Activated CD4-positive, alpha-beta T cell treated with anti-CD3 and anti-CD28 coated beads, Interleukin-2, Interleukin-4, amounts not matched to agents 100 ng/mL and 50 ng/mL, durations not matched to agents 16 hours and 8 hours (primary cell): ENCODE results near the gene OSM.
"Not testable (repeated sequence)": the region's sequence is repeated elsewhere in the genome, so short reads cannot be mapped to it uniquely, and the experiment has no call there.

Experiments
- DNase-seq: peaks from one replicate; pipeline ENCODE4 v3.0.0-alpha.2; 2020; ENCODE audit warnings: low spot score

The OSM gene

DNA sequence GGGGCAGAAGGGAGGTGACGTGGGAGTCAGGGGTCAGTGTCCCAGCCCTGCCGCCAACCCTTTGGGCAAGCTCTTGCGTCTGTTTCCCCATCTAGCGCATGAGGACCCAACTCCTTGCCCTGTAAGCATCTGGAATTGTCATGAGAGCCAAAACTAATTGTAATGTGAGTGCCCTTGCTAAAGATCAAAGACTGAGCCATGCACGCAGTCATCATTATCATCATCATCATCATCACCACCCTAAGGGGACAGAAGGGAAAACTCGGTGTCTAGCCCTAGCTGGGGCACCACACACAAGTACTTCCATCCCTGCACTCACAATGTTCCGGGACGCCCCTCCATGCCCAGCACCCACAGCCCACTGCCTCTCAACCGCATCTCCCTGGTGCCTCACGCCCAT lies 22.6 kb downstream of the OSM start:
- peak; percentile 32 for DNase-seq

DNA sequence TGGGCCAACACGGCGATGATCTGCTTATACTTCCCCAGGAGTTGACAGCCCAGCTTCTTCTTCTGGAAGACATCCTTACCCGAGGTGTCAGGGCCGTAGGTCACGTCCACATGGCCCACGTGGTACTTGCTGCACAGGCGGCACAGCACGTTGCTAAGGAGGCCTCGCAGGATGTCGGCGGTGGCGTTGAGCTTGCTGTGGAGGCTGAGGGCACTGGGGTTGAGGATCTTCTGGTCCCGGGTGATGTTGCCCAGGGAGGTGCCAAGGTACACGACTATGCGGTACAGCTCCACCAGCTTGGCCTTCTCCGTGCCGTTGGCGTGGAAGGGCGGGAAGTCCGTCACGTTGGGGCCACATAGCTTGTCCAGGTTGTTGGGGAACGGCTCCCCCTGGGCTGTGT lies 23.0 kb downstream of the OSM start:
- DNase-seq = peak; percentile 53

DNA sequence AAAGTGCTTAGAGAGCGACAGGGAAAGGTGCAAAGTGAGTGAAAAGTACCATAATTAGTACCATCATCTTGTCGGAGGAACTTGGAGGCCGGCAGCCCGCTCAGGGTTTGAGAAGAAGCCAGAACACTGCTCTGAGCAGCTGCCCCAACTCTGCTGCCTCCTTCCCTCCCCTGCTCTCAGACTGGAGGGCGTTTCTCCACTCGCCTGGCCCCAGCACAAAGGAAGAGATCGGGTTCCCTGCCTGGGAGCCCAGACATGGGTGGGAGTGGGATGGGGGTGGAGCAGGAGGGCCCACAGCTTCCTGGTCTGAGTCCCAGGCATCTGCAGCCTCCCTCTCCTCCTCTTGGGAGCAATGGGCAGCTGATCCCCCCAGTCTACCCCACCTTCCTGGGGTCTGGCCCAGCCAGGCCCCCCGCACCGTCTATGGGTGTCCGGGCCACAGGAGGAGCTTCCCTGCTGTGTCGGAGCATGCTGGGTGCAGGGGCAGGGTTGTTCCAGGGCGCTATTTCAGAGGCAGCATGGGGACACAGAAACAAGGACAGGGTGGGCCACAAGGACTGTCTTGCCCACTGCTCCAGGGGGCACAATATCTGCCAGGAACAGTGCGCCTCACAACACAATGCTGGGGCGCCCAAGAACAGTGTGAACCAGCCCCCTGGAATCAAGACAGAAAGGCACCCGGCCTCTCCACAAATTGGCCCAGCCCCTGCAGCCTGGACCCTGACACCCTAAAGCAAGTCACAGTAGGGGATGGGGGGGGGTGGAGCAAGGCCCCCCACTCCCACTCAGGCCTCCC lies 24.9 kb downstream of the OSM start:
- no peak for DNase-seq

DNA sequence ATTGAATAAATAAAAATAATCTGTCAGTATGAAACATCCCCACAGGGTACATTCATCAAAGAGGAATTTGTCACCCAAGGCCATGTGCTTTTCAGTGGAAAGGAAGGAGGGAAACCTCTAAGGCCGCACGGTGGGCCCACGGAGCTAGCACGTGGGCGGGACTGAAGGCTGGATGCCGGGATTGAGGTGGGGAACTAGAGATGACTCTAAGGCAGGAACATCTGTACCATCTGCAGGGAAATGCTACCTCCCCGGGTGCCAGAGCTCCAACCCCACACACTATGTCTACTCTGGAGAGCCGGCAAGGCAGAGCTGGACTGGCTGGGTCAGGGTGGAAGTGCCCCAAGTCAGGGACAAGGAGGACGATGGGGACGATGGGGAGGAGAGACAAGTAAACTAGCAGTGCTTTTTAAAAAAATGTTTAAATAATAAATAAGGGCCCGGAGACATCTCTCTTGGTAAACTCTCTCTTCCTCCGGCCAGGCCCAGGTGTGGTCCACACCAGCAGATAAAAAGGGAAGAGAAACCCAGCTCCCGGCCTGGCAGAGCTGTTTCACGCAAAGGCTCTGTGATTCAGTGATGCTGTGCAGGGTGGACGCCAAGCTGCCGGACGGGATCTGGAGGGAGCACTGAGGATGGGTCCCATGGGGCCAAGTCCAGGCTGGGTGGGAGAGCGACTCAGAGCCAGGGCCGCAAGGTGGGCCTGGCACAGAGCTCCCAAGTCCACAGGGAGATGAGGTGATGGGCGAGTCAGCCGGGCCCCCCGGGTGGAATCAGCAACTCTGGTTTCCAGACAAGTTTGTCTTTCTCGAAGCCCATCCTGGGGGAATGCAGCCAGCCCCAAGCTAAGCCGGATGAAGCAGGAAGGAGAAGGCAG lies 25.9 kb downstream of the OSM start:
- DNase-seq = no peak

DNA sequence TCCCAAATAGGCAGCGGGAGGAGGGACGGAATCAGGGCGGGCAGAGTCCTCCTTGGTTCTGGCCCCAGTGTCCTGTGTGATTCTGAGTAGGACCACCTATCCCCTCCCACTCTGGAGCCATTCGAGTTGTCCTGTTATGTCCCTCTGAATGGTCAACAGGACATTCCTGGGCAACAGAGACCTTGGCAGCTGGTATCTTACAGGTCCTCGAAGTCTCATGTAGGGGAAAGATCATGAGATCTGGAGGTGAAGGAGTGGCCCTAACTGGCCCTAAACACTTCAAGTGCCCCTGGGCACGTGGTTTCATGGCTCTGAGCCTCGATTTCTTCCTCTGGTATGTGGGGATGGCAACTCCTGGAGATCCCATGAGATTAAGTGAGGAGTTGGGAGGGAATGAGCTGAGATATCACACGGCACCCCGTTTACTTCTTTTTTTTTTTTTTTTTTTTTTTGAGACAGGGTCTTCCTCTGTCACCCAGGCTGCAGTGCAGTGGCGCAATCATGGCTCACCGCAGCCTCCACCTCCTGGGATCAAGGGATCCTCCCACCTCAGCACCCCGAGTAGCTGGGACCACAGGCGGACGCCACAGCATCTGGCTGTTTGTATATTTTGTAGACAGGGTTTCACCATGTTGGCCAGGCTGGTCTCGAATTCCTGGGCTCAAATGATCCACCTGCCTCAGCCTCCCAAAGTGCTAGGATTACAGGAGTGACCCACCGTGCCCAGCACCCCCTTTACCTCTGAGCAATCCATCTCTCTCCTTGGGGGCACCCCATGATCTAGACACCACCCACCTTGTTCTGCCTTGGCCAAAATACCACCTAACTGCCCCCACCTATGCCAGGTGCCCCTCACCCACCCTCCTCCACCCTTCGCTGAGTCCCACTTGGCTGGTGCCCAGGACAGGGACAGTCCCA lies 26.9 kb downstream of the OSM start:
- DNase-seq = peak; percentile 39

DNA sequence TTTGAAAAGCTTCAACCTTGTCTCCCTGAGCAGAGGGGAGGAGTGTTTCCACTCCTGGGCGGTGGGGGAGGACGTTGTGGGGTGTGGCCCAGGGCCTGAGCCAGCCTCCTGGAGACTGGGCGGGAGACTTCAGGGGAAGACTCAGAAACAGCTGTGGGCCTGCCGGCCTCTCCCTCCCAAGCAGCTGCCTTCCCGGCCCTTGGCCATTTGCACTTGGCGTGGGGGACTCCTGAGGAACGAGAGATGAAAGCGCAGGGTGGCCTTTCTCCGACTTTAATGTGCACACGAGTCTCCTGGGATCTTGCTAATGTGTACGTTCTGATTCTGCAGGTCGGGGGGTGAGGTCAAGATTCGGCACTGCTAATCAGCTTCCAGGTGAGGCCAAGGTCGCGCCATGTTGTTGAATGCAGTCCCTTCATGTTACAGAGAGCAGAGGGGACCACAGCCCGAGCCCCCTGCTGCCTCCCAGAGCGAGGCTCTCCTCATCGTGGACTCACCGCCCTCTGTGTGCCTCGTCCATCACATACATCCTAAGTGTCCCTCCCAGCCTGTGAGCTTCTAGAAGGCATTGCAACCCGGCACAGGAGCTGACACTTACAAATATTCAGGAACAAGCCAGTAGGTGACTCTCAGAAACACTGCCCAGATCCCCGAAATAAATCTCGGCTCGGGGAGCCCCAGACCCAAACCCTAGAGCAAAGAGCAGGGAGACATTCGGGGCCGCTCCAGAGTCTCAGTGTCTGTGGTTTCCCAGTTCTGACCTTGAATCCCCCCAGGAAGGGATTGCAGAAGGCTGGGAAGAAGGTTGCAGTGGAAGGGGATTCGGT lies 27.8 kb downstream of the OSM start:
- peak; percentile 31 for DNase-seq

DNA sequence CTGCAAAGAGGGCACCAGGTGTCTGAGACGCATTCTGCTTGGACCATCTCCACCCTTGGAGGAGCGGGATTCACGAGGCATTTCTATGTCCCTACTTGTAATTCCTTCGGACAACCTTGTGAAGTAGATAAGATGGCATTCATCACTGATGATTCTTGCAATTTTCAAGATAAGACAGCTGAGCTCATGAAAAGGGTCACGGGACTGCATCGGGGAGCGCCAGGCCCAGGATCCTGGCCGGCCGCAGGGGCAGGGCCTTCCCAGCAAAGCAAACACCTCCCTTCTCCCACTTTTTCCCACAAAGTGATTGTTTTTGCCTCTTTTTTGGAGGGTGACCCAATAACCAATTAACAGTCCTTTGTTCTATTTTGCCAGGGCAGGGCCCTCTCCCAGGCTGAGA lies 28.5 kb downstream of the OSM start:
- no peak for DNase-seq

DNA sequence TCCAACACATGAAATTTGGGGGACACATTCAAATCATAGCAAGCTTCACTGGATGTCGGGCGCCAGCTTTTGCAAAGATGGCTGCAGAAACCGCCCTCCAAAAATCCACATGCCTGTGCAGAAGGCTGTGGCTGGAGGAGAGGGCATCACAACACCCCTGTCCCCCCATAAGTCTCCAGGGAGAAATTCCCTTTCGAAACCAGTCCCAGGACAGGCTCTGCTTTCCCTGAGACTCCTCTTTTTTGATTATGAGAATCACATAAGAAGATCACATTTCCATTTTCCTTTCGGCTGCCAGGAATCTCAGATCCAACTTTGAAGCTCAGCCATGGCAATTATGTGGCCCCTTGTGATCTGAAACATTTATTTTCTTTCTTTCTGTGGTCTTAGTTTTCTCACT lies 29.8 kb downstream of the OSM start:
- DNase-seq = no peak

DNA sequence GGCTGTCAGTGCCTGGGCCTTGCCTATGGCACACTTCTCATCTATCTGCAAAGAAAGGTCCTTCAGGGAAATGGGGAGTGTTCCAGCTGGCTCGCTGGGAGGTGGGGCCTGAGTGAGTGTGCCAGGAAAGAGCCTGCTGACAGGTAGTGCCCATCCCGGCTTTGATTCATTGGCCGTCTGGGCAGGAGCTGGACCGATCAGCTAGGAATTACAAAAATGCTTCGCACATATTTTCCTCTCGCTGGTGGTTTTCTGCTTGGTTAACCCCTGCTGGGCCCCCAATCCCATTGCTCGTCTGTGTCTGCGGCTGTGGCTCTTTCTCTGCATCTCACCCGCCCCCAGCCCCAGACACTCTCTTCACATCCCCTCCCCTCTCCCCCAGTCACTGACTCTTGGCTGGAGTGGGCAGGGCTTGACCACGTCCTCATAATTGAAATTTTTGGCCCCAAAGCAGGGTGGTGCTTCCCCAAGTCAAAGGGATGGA lies 30.9 kb downstream of the OSM start:
- no peak for DNase-seq

DNA sequence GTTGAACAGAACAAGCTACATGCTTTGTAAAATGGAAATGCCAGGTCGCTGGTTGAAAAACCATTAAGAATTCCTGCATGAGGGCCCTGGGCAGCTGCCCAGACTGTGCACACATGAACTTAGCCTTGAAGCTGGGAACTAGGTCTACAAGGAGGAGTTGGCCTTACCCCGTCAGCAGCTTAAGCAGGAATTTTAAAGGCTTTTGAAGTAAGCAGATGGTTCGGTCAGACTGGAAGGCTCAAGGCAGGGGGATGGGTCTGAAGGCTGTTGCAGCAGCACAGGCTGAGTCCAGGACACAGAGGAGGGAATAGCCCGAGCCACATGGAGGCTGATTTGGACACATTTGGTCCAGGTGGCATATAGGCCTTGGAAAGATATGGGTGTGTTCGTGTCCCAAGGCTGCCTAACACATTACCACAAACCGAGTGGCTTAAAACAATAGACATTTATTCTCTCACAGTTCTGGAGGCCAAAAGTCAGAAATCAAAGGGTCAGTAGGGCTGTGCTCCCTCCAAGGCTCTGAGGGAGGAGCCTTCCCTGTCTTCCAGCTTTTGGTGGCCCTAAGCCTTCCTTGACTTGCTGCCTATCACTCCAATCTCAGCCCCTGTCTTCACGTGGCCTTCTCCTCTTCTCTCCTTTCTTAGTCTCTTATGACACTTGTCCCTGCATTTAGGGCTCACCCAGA lies 31.7 kb downstream of the OSM start:
- no peak for DNase-seq

DNA sequence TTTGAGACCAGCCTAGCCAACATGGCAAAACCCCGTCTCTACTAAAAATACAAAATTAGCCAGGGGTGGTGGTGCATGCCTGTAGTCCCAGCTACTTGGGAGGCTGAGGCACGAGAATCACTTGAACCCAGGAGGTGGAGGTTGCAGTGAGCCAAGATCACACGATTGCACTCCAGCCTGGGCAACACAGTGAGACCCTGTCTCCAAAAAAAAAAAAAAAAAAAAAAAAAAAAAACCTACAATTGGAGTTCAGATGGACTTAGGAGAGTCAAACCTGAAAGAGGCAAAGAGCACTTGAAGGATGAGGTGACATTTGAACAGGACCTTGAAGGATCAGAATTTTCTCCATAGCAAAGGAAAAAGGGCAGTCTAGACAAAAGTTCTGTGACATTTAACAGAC lies 32.3 kb downstream of the OSM start:
- DNase-seq = not testable (repeated sequence)

DNA sequence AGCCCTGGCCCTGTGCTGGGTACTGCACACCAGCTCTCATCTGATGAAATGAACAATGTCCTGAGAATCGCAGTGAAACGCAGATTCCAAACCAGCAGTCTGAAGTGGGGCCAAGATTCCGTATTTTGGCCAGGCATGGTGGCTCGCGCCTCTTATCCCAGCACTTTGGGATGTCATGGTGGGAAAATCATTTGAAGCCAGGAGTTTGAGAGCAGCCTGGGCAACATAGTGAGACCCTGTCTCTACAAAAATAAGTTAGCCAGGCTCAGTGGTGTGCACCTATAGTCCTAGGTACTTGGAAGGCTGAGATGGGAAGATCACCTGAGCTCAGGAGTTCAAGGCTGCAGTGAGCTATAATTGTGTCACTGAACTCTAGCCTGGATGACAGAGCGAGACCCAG lies 33.1 kb downstream of the OSM start:
- no peak for DNase-seq

DNA sequence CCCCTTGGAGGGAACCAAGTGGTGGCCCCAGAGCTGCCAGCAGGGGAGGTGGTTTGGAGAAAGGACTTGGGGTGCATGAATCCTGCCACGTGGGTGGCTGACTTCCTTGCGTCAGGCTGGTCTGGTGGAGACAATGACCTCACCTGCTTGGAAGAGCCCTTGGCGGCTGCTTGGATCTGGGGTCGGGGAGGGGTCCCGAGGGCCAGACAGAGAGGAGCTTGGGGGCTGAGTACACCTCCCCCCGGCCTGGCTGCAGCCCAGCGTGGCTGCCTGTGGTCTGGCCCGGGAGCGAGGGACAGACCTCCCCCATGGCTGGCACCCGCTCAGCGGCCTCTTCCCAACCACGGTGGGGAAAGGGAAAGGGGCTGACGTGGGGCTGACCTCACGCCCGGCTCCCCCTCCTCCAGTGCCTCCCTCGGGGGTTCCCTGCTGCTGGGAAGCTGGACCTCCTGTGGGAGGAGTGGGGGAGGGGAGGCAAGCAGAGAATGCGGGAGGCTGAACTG lies 33.9 kb downstream of the OSM start:
- DNase-seq = no peak

DNA sequence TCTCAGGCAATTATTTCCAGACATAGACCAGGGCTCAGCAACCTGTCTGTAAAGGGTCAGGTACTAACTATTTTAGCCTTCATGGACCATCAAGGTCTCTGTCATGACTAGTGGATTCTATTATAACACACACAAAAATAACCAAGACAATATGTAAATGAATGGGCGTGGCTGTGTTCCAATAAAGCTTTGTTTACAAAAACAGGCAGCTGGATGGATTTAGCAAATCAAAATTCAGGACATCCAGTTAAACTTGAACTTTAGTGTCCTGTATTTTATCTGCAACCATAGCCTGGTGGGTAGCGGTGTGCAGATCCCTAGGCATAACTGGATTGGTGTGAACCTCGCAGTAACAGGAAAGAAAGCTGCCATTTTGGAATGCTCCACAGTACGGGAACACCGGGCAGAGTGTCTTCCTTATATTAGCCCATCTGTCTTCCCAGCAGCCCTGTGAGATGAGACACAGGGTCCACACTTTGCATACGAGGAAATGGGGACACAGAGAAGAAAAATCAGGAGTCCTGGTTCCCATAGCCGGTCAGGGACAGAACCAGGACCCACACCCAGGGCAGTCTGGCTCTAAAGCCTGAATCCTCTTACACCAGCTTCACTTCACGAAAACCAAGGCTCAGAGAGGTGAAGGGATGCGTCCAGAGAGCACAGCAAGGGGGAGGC lies 35.7 kb downstream of the OSM start:
- no peak for DNase-seq

DNA sequence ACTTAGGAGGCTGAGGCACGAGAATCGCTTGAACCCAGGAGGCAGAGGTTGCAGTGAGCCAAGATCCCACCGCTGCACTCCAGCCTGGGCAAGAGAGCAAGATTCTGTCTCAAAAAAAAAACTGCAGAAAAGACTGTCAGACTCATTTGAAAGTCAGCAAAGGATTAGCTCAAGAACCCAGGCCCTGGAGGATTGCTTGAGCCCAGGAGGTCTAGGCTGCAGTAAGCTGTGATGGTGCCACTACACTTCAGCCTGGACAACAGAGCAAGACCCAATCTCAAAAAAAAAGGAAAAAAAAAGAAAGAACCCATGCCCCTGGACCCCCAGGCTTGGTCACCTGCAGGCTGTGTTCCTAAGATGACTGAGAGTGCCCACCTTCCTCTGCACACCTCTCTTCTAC lies 36.3 kb downstream of the OSM start:
- DNase-seq = no peak

DNA sequence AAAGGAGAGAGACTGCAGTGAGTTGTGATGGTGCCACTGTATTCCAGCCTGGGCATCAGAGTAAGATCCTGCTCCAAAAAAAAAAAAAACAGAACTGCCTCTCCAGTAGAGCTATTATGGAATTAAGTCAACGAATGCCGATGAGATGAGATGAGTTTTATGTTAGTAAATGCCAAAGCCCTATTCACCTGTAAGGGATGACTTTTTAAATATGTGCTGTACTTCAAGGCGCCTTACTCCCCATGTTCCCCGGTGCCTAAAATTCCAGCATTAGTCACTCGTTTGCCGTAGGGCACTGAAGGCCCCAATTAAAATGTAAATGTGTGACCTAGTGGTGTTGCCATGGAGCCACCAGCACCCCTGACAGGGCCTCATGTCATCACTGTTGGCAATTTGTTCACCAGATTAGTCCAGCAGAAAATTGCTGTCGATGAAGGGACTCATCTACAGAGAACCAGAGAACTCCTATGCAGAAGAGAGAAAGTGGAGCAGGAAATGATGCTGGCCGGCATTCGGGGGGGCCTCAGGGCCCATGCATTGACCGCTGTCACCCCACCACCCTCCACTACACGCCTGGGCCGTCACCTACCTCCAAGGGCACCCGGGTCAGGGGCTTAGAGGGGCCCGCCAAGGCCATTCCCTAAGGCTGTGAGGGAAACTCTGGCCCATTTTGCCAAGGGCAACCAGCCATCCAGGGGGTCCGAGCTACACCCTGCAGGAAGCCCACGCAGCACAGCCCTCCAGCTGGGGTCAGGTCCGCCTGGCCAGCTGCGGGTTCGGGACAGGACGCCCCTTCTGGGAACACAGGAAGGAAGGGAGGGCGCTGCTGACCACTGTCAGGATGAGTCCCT lies 37.9 kb downstream of the OSM start:
- no peak for DNase-seq

DNA sequence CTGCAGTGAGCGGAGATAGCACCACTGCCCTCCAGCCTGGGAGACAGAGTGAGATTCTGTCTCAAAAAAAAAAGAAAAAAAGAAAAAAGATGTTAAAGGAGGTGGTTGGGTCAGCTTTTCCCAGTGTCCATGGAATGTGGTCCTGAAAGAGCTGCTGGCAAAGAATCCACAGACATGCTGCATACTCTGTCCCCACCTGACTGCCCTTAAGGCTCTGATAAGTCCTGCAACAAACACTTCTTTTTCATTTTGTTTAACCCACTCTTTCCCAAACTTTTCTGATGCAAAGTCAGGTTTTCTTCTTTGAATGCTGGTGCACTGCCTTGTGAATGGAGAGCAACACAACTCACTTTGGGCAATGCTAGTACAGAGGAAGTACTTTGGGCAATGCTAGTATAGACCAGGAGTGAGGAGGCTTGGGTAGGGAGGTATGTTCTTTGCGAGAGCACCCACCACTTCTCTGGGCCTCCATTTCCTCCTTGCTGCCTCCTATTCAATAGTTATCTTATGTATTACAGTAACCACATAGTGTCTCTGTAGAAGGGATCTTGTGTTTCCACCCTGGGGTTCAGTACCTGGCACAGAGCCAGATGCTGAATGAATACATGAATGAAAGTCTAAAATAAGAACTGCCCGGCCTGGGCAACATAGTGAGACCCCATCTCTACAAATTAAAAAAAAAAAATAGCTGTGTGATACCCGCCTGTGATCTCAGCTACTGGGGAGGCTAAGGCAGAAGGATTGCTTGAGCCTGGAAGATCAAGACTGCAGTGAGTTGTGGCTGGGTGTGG lies 39.0 kb downstream of the OSM start:
- no peak for DNase-seq

DNA sequence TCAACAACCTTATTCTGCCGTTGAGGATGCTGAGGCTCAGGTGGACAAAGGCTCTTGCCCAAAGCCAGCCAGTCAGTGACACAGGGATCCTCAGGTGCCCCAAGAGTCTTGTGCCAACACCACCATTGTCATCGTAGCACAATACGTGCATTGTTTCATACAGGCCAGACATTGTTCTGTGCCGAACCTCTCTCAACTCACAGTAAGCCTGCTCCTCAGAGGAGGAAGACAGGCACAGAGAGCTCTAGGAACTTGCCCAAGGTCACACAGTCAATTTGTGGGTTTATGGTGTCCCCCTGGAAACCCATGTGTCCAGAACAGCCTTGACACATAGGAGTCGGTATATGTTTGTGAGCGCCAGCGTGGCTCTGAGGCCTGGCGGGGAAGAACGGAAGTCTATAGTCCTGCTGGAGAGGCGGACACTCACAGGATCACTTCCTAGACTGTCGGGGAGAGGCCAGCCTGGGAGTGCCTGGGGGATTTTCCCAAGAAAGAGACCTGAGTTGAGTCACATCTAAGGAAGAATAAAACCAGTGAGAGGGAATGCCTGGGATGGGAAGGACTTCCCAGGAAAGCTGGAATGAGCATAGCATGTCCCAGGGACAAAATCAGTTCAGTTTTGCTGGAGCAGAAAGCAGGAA lies 40.3 kb downstream of the OSM start:
- no peak for DNase-seq
